ENCODE results near the gene MCM7.
A peak's percentile ranks its signal among the peaks of the same experiment; 100 is the strongest.

The MCM7 gene

DNA sequence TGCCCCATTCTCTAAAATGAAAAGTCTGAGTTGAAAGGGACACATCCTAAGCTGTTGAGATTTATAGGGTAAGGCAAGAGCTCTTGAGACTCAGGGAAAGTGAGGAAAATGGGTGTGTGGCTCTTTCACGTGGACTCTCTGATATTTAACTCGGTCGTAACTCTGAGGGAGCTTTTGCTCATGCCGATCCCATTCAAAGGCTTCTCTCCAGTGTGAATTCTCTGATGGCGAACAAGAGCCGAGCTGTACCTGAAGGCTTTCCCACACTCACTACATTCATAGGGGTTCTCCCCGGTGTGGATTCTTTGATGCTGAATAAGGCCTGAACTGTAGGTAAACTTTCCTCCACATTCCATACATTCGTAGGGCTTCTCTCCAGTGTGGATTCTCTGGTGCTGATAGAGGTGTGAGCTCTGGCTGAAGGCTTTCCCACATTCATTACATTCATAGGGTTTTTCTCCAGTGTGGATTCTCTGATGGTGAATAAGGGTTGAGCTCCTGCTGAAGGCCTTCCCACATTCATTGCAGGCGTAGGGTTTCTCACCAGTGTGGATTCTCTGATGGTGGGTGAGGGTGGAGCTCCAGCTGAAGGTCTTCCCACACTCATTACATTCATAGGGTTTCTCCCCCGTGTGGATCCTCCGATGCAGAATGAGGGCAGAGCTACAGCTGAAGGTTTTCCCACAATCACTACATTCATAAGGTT, 30.0 kb downstream of the MCM7 start:
- no peak for DNase-seq (ENCODE audit: low spot score)

DNA sequence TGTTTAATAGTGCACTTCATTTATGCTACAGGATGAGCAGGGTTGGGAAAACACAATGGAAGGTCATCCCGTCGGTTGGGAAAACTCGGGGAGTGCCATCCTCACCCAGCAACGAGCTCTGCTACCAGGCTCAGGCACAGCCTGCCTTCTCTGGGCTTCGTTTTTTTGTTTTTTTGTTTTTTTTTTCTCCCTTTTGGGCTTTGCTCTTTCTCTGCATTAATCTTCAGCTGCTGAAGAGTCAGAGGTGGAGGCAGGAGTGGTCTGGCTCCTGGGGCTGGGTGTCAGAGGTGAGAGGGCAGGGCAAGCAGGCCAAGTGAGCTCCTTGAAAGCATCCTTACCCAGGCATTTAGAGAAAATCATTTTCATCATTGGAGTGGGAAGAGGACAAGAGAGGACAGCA, 31.2 kb downstream of the MCM7 start:
- no peak for DNase-seq (ENCODE audit: low spot score)

DNA sequence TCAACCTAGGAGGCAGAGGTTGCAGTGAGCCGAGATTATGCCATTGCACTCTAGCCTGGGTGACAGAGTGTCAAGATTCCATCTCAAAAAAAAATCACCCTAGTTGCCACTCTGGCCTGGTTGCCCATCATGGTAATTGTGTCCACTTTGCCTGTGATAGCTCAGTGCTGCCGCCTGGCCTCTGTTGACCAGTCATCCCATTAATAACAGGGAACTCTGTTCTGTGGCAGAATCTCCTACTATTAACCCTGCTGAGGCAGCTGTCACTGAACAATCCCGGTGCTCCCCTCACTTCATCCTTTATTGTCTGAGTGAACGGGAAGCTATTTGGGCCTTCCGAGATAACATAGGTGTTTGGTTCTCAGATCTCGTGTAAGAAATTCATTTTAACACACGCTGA, 34.2 kb downstream of the MCM7 start:
- DNase-seq (ENCODE audit: low spot score) = no peak

DNA sequence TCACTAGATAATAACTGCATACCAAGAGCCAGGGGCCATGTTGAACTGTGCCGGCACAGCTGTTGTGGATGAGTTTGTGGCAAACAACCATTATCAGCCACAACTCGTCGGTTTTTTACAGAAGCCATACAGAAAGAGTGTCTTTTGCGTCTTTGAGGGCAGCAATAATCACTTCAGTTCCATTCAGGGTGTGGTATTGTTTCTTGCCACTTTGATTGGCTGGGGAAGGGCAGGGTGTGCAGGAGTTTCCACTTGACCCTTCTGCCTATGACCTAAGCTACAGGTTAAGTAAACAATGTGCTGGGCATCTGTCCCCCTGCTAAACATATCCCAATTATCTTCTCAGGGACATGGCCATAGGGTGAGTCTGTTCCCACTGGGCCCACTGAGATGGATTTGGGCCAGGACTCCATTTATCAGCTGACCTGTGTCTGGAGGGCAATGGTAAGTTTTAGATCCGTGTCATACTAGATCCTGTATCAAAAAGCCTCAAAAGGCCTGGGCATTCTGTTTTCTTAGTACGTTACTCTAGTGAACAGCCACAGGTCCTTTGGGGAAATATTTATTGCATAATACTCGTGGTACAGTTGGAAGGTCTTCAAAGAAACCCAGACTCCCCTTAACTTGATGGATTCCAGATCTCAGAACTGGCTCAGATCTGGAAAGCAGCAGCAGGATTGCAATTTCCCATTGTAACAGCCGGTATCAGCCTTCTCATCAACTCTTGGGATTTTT, 35.6 kb downstream of the MCM7 start:
- no peak for DNase-seq (ENCODE audit: low spot score)

DNA sequence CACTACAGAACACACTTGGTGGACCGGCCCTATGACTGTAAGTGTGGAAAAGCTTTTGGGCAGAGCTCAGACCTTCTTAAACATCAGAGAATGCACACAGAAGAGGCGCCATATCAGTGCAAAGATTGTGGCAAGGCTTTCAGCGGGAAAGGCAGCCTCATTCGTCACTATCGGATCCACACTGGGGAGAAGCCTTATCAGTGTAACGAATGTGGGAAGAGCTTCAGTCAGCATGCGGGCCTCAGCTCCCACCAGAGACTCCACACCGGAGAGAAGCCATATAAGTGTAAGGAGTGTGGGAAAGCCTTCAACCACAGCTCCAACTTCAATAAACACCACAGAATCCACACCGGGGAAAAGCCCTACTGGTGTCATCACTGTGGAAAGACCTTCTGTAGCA, 37.0 kb downstream of the MCM7 start:
- DNase-seq (ENCODE audit: low spot score) = no peak

DNA sequence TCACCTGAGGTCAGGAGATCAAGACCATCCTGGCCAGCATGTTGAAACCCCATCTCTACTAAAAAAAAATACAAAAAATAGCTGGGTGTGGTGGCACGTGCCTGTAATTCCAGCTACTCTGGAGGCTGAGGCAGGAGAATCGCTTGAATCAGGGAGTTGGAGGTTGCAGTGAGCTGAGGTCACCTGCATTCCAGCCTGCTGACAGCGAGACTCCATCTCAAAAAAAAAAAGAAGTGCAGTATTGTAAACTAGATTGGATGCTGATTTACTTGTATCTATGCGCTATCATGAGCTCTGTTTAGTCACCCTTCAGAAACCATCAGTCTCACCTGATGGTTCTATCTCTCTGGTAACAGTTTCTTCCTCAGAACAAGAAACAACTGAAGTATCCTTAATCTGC, 37.8 kb downstream of the MCM7 start:
- no peak for DNase-seq (ENCODE audit: low spot score)

DNA sequence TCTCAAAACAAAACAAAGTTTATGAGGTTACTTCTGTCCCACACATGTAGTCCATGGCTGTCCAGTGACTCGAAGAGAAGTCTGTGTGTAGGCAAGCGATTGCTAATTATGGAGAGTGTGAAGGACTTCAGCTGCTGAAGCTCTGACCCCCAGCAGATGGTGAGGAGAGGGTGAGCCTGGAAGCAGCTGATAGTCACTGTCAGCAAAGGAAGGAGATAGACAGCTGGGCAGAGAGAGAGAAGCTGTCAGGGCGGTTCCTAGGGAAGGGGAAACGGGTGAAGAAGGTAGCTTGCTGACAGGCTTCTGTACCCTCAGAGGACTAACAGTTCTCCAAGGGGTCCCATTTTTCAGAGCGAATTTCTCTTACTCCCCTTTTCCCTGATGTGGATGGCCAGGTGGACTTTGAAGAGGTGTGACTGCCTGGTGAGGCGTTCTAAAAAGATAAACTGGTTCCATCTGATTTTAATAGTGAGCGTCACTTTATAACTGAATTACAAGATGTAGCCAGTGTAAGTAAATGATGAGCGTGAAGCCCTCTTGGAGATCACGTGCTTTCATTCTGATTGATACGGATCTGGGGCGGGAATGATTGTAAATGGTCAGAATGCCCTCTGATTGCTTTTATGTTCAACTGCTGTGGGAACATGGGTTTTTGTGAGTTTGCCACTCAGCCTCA, 39.5 kb downstream of the MCM7 start:
- no peak for DNase-seq (ENCODE audit: low spot score)

DNA sequence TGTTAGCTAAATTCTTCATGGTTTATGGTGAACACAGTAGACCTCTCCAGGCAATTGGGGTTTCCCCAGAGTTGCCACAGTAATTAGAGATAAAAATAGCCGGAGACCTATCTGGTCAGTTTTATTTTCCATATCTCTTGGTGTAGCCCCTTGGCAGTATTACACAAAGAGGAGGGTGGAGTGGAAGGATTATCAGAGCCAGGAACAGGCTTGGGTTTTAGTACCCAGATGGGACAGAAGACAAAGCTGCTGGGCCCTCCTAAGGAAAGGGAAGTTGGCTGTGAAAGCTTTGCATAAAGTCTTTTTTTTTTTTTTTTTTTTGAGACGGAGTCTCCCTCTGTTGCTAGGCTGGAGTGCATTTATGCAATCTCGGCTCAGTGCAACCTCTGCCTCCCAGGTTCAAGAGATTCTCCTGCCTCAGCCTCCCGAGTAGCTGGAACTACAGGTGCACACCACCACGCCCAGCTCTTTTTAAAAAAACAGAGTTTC, 41.9 kb downstream of the MCM7 start:
- no peak for DNase-seq (ENCODE audit: low spot score)

DNA sequence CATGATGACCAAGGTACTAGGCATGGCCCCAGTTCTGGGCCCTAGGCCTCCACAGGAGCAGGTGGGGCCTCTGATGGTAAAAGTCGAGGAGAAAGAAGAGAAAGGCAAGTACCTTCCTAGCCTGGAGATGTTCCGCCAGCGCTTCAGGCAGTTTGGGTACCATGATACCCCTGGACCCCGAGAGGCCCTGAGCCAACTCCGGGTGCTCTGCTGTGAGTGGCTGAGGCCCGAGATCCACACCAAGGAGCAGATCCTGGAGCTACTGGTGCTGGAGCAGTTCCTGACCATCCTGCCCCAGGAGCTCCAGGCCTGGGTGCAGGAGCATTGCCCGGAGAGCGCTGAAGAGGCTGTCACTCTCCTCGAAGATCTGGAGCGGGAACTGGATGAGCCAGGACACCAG, 44.2 kb downstream of the MCM7 start:
- DNase-seq (ENCODE audit: low spot score) = no peak

DNA sequence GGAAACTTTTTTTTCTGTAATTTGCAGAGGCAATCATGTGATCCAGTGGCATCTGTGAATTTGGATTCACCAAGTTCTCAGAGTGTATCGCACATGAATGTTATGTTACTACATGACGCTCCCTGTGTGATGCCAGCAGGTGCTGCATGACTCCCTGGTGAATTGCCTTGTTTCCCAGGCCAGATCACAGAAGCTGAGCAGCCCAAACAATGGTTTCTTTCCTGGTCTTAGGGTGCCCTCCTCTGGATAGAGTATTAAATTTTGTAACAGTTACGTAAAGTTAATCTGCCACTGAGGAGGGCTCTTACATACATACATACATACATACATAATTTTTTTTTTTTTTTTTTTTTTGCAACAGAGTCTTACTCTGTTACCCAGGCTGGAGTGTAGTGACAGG, 48.0 kb downstream of the MCM7 start:
- no peak for DNase-seq (ENCODE audit: low spot score)

DNA sequence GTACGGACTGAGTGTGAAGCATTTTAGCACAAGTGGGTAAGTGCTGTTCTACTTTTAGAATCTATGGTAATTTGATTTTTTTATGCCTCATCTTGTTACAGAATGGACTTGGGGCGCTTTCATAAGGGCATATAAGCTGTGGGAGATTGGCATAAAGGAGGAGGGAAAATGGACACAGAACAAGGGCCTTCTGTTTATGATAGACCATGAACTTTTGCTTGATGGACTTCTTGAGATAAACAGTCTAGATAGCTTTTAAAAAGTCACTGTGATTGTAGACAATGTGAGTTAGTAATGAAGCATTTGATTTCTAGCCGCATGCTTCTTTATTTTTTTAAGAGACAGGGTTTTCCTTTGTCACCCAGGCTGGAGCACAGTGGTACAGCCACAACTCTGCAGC, 49.6 kb downstream of the MCM7 start:
- no peak for DNase-seq (ENCODE audit: low spot score)

DNA sequence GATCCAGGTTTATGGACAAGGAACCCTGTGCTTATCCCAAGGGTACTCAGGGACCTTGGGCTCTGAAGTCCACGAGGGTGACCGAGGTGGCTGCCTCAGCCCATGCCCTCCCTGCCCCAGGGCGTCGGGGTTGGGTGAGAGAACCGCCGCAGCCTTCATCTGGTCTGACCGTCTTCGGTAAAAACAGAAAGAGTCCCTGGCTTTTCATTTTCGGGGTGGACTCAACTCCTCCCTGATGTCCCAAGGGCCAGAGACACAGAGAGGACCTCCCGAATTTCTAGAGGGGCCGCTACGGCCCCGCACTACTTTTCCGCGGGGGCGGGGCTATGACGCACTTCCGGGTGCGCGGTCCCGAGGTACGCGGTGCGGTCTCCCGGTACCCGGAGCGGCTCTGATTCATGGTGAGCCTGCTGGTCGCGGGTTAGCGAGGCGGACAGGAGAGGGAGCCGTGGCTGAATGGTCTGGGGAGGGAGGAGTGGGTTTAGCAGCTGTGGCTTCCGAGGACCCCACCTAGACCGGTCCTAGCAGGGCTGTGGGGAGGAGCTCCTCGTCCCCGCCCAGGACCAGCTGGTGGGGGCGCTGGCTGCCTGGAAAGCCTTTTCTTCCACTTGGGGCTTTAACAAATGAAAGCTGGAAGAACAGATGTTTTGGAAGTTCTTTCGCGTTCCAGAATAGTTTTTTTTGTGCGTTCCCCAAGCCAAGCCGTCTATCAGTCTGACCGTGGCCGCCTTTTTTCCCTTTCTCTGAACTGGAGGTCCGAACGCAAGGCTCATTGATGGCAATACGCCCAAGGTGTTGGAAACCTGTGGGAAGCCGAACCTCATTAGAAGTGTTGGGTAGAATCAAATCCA, 51.5 kb downstream of the MCM7 start, which contains the start of gene ZSCAN21:
Gene ZSCAN21 (plus strand): TSS at position 334 of the 851 bp plus-strand sequence. CDS start 7,233 bp downstream, outside the sequence.
- peak; percentile 91 for DNase-seq (ENCODE audit: low spot score)

DNA sequence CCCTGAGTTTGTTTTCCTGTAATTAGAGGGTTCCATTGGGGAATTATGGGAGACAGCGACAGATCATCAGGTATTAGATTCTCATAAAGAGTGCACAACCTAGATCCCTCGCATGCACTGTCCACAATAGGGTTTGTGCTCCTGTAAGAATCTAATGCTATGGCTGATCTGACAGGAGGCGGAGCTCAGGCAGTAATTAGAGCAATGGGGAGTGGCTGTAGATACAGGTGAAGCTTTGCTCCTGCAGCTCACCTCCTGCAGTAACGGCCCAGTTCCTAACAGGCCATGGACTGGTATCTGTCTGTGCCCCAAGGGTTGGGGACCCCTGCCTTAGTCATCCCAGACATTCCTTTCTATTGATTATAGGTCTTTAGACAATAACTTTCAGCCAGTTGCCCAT, 52.5 kb downstream of the MCM7 start:
- no peak for DNase-seq (ENCODE audit: low spot score)

DNA sequence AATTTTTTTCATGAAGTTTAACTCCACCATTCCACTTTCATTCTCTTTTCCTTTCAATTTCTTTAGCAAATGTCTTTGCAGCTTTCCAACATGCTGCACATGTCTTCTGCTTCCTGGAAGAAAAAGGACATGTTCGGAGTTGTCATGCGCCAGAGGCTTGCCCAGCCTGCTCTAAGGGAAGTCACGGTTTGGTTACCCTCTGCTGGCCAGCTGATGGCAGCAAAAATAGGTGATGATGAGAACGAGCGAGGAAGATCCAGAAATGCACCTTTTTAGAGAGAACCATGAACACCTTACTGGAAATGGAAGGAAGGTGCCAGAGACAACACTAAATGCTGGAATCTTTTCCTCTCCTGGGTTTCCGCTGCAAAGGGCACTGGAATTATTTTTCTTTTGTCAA, 56.5 kb downstream of the MCM7 start:
- no peak for DNase-seq (ENCODE audit: low spot score)
